Neural progenitor cell (in vitro differentiated cells): ENCODE measurements around the gene TUBB3. TPM values are rescaled to one million over a fixed set of nuclear protein-coding genes. Genes with fewer than 3 reads are reported as not detected.

ENCODE experiments used
- DNase-seq: peaks from one replicate; pipeline ENCODE4 v3.0.0-alpha.2; 2016; ENCODE audit warnings: low spot score
- H2AFZ ChIP-seq: fragments of 200-600 bp; sonication (generic); replicated peaks from 2 replicates; pipeline ENCODE4 v1.6.1; 2016; ENCODE audit warnings: antibody characterized with exemption
- H3F3A ChIP-seq: fragments of 200-600 bp; sonication (generic); 2 replicates; pipeline ENCODE4 v1.6.1; 2016; ENCODE audit warnings: antibody characterized with exemption, low read depth
- H3K27ac ChIP-seq: fragments of 200-600 bp; sonication (generic); 2 replicates; pipeline ENCODE4 v1.5.1; 2016; ENCODE audit warnings: mild to moderate bottlenecking
- H3K27me3 ChIP-seq: fragments of 200-600 bp; sonication (generic); 2 replicates; pipeline ENCODE4 v1.6.1; 2016; ENCODE audit warnings: mild to moderate bottlenecking, moderate library complexity
- H3K36me3 ChIP-seq: fragments of 200-600 bp; sonication (generic); 2 replicates; pipeline ENCODE4 v1.5.1; 2016
- H3K4me1 ChIP-seq: fragments of 200-600 bp; sonication (generic); 2 replicates; pipeline ENCODE4 v1.6.1; 2016; ENCODE audit warnings: mixed run types
- H3K4me2 ChIP-seq: fragments of 200-600 bp; sonication (generic); 2 replicates; pipeline ENCODE4 v1.6.1; 2016
- H3K4me3 ChIP-seq: fragments of 200-600 bp; sonication (generic); 2 replicates; pipeline ENCODE4 v1.5.1; 2016
- H3K79me2 ChIP-seq: fragments of 200-600 bp; sonication (generic); 2 replicates; pipeline ENCODE4 v1.6.1; 2016; ENCODE audit warnings: low read depth
- H3K9ac ChIP-seq: fragments of 200-600 bp; sonication (generic); 2 replicates; pipeline ENCODE4 v1.6.1; 2016
- H3K9me3 ChIP-seq: fragments of 200-600 bp; sonication (generic); 2 replicates; pipeline ENCODE4 v1.5.1; 2016; ENCODE audit warnings: low read depth
- H4K20me1 ChIP-seq: fragments of 200-600 bp; sonication (generic); 2 replicates; pipeline ENCODE4 v1.6.1; 2016; ENCODE audit warnings: low read depth
- H3K27ac Mint-ChIP-seq: 3 replicates; pipeline ENCODE4 v1.8.0; 2021; ENCODE audit warnings: mixed read lengths
- H3K27me3 Mint-ChIP-seq: 2 replicates; pipeline ENCODE4 v1.8.0; 2022; ENCODE audit warnings: low read depth, mild to moderate bottlenecking, inconsistent platforms, moderate library complexity, mixed read lengths; ENCODE audit not compliant: insufficient read depth
- H3K36me3 Mint-ChIP-seq: 3 replicates; pipeline ENCODE4 v1.8.0; 2021; ENCODE audit warnings: mixed read lengths
- H3K4me1 Mint-ChIP-seq: 3 replicates; pipeline ENCODE4 v1.8.0; 2021; ENCODE audit warnings: mixed read lengths
- H3K4me3 Mint-ChIP-seq: 3 replicates; pipeline ENCODE4 v1.8.0; 2021; ENCODE audit warnings: mild to moderate bottlenecking, moderate library complexity, mixed read lengths
- H3K9me3 Mint-ChIP-seq: 3 replicates; pipeline ENCODE4 v1.8.0; 2020; ENCODE audit warnings: mixed read lengths
- CTCF ChIP-seq: fragments of 200-600 bp; sonication (generic); IDR thresholded peaks from 2 replicates; pipeline ENCODE4 v1.5.1; 2017; ENCODE audit warnings: antibody characterized with exemption, mild to moderate bottlenecking
- EZH2 ChIP-seq: fragments of 200-600 bp; sonication (generic); IDR thresholded peaks from 2 replicates; pipeline ENCODE4 v1.6.1; 2017; ENCODE audit warnings: antibody characterized with exemption, mild to moderate bottlenecking, moderate library complexity
- EZH2phosphoT487 ChIP-seq: fragments of 200-600 bp; sonication (generic); IDR thresholded peaks from 2 replicates; pipeline ENCODE4 v1.6.1; 2017; ENCODE audit warnings: antibody characterized with exemption
- total RNA-seq: library from RNA; depleted of rRNA; stranded (reverse); fragments of >200 nt; gene quantifications from 2 replicates; pipeline ENCODE4 v1.2.3, GENCODE V29; 2015; ENCODE audit warnings: low replicate concordance

The TUBB3 gene
- total RNA-seq, 1 donor from 2014 or later = 41.4 TPM

GRCh38 chr16:89921702-89922476 lies 1.3 kb upstream of the TUBB3 start:
- Histone ChIP-seq H3K4me3 (peak overlapping the region; percentile 68), H3K9me3 (no peaks in the 10 kb centered on the region), H3F3A (peaks cover 67% of the 10 kb centered on the region), H3K79me2 (peaks cover 4% of the 10 kb centered on the region), H3K27me3 (peaks cover 30% of the 10 kb centered on the region), H2AFZ (no peak overlapping the region), H3K9ac (no peak overlapping the region), H4K20me1 (peaks cover 31% of the 10 kb centered on the region), H3K36me3 (no peaks in the 10 kb centered on the region), H3K4me2 (peak overlapping the region; percentile 92), H3K4me1 (peaks cover 47% of the 10 kb centered on the region), H3K27ac (no peak overlapping the region)
- peak overlapping the region; percentile 93 for H3K4me3 Mint-ChIP-seq
- H3K27ac Mint-ChIP-seq = peak overlapping the region; percentile 53
- peaks cover 26% of the 10 kb centered on the region for H3K4me1 Mint-ChIP-seq
- H3K36me3 Mint-ChIP-seq = peaks cover 4% of the 10 kb centered on the region
- TF ChIP-seq CTCF (no peak), EZH2 (no peak), EZH2phosphoT487 (no peak)
- DNase-seq = peak; percentile 62
- peaks cover 10% of the 10 kb centered on the region for H3K27me3 Mint-ChIP-seq
- H3K9me3 Mint-ChIP-seq = no peaks in the 10 kb centered on the region

GRCh38 chr16:89922477-89922883 lies 662 bp upstream of the TUBB3 start:
- H3K9ac ChIP-seq = no peak overlapping the region
- peaks cover 28% of the 10 kb centered on the region for H3K27me3 ChIP-seq
- no peak overlapping the region for H3K27ac ChIP-seq
- H3K27ac Mint-ChIP-seq = peak overlapping the region; percentile 78
- no peaks in the 10 kb centered on the region for H3K36me3 ChIP-seq
- peaks cover 37% of the 10 kb centered on the region for H4K20me1 ChIP-seq
- TF ChIP-seq EZH2 (no peak), EZH2phosphoT487 (no peak), CTCF (no peak)
- peaks cover 9% of the 10 kb centered on the region for H3K79me2 ChIP-seq
- peak; percentile 75 for DNase-seq
- no peaks in the 10 kb centered on the region for H3K9me3 Mint-ChIP-seq
- peak overlapping the region; percentile 93 for H3K4me3 Mint-ChIP-seq
- peaks cover 45% of the 10 kb centered on the region for H3K4me1 ChIP-seq
- H3K9me3 ChIP-seq = no peaks in the 10 kb centered on the region
- peaks cover 8% of the 10 kb centered on the region for H3K27me3 Mint-ChIP-seq
- H3F3A ChIP-seq = peaks cover 63% of the 10 kb centered on the region
- peaks cover 4% of the 10 kb centered on the region for H3K36me3 Mint-ChIP-seq
- H2AFZ ChIP-seq = peak overlapping the region; percentile 86
- H3K4me2 ChIP-seq = peak overlapping the region; percentile 92
- peak overlapping the region; percentile 68 for H3K4me3 ChIP-seq
- H3K4me1 Mint-ChIP-seq = peaks cover 25% of the 10 kb centered on the region

DNA sequence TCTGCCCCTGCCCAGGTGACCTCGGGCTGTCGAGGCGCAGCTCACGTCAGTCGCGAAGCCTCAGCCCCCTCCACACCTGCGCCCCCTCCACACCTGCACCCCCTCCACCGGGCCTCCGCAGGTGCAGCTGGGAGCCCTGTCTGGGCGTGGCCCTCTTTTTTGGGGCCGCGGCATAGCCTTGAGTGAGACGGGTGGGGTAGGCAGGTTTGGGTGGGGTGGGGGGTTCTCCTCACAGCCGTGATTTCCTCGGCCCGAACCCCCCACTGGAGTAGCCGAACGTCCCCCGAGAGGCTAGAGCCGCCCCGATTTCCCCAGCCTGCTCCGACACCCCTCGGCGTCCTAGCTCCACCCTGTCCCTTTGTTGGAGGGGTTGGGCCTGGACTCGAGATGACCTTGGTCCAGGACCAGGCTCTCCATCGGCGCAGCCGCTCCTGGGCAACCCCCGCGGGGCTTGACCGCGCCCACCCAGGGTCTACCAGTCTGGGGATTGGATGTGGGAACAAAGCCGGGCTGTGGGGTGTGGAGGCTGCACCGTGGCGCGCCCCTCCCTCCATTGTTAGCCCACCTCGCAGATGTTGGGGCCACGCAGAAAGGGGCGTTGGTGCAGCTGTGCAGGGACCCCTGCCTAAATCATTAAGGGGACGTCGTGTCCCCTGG lies 626 bp downstream of the TUBB3 start:
- H4K20me1 ChIP-seq = peaks cover 48% of the 10 kb centered on the region
- H3K27ac Mint-ChIP-seq = no peak overlapping the region
- peak; percentile 75 for DNase-seq

More for the DNA sequence above, 626 bp downstream of the TUBB3 start:
- peak overlapping the region; percentile 87 for H3K4me3 Mint-ChIP-seq
- Histone ChIP-seq H3K27me3 (peaks cover 28% of the 10 kb centered on the region), H3K79me2 (peaks cover 17% of the 10 kb centered on the region), H3K36me3 (no peaks in the 10 kb centered on the region), H3K4me3 (peak overlapping the region; percentile 68), H2AFZ (no peak overlapping the region), H3K27ac (no peak overlapping the region), H3K9me3 (no peaks in the 10 kb centered on the region), H3K4me2 (peak overlapping the region; percentile 92), H3F3A (peaks cover 53% of the 10 kb centered on the region), H3K9ac (no peak overlapping the region), H3K4me1 (peaks cover 33% of the 10 kb centered on the region)
- no peak for TF ChIP-seq EZH2phosphoT487
- TF ChIP-seq EZH2 = peak; percentile 14
- peaks cover 8% of the 10 kb centered on the region for H3K27me3 Mint-ChIP-seq
- peaks cover 22% of the 10 kb centered on the region for H3K4me1 Mint-ChIP-seq
- H3K36me3 Mint-ChIP-seq = peaks cover 4% of the 10 kb centered on the region
- no peaks in the 10 kb centered on the region for H3K9me3 Mint-ChIP-seq
